SK-MEL-5 (cell line): ENCODE data around the gene WDFY2. TPM values are rescaled to one million over a fixed set of nuclear protein-coding genes. Genes with fewer than 3 reads are reported as not detected.

Experiments used
- DNase-seq: peaks from one replicate; pipeline ENCODE4 v3.0.0-alpha.2; 2016; ENCODE audit warnings: low read depth, low spot score
- in situ Hi-C: cut with HindIII; loops from 2 replicates; pipeline ENCODE4 v1.10.0; 2016; ENCODE audit warnings: low sequenced_read_pairs, high pct_unique_total_duplicates, low pct_unique_long_range_greater_than_20kb
- total RNA-seq: library from RNA; depleted of rRNA; stranded (reverse); fragments of >200 nt; shearing (Covaris generic); gene quantifications from 2 replicates; pipeline ENCODE4 v1.2.3, GENCODE V29; 2014

The WDFY2 gene
- total RNA-seq, 1 experiment from 2014 or later: 1.9 TPM

DNA sequence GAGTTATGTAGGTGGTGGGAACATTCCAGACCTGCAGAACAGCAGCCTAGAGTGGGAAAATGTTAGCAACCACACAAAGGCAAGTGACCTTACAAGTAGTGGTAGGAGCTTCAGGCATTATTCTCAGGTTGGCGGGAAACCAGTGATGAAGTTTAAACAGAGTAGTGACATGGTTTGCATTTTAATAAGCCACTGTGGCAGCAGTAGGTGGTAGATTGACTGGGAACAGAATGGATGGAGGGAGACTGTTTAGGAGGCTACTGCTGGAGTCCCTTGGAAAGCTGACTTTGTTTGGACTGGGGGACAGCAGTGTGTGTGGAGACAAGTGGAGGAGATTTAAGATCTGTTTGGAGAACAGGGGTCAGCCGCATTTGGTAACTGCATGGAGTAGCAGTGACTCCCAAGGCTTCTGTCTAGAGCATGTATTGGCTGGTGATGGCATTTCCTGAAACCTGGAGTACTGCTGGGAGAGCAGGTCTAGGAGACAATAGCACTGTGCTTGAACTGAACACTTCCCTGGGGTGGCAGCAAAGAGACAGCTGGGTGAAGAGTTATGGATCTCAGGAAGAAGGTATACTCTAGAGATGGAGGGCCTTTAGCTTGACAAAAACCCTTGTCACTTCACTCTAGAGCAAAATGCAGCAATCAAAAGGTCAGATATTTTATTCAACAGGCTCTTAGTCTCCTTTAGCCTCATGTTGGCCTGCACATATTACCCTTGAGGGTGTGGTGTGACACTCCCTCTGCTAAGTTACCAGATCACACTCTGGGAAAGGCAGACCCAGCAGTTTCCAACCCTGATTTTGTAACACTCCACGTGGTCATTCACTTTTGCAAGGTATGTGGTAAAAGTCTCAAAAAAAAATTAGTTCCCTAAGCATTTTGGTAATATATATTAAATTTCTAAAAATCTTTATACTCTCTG is 149.4 kb downstream of the WDFY2 start:
- DNase-seq: no peak
- in situ Hi-C loops: no loop called here

DNA sequence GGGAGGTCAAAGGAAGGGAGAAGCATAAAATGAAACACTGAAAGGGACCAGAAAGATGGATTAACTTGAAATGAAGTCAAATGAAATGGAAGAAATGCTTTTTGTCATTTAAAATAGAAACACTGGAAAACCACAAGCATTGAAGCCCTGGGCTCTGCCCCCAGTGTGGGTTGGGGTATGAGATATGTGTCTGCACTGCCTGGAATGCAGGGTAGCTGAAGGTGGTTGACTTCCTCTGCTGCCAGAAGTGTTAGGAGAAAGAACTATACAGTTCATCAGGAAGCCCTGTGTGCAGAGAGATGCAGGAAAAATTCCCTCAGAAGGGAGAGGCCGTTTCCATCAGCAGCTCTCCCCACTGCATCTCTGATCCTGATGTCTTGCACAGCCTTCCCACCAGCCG is 150.5 kb downstream of the WDFY2 start:
- in situ Hi-C loops: no loop called here
- no peak for DNase-seq

DNA sequence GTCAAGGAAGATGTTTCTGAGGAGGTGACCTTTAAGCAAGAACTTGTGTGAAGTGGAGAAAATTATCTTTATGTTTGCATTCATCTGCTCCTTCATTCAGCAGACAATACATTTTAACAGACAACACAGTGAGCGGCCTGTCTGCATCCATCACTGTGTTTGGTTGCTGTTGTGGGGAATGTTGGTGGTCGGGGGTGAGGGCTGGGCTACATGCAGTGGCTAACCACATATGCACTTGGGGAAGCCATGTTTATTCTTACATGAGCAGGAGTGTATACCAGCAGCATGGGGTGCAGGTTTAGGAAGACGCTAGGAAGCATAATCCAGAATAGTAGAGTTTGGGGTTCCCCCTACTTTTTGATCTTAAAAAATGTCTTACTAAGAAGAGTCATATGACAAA is 153.3 kb downstream of the WDFY2 start:
- no peak for DNase-seq
- in situ Hi-C loops: no loop called here

DNA sequence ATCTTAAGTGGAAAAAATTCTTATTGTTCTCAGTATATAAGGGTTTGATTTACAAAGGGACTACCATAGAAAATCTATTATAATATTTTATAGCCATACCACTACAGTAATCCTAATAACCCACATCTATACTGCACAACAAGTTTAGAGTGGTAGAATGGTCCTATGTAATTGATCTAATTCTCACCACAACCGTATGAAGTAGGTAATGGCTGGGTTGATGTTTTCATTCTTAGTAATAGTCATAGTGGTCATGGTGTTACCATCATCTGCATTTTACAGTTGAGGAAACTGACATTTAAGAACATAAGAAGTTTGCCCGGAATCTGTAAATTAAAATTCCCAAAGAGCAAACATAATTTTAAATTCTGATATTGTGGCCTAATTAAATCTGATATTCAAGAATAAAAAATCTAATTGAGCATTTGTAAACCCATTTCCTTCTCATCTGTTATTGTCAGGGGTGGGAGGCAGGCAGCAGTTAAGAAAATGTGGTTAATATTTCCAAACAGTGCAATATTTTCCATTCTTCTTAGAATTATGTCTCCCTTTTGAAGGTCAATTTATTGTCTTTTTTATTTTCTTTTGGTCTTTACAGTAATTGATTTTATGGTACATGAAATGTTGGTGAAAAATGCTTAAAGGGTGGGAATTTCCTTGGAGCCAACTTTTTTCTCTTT is 154.1 kb downstream of the WDFY2 start:
- no peak for DNase-seq
- in situ Hi-C loops: no loop called here

DNA sequence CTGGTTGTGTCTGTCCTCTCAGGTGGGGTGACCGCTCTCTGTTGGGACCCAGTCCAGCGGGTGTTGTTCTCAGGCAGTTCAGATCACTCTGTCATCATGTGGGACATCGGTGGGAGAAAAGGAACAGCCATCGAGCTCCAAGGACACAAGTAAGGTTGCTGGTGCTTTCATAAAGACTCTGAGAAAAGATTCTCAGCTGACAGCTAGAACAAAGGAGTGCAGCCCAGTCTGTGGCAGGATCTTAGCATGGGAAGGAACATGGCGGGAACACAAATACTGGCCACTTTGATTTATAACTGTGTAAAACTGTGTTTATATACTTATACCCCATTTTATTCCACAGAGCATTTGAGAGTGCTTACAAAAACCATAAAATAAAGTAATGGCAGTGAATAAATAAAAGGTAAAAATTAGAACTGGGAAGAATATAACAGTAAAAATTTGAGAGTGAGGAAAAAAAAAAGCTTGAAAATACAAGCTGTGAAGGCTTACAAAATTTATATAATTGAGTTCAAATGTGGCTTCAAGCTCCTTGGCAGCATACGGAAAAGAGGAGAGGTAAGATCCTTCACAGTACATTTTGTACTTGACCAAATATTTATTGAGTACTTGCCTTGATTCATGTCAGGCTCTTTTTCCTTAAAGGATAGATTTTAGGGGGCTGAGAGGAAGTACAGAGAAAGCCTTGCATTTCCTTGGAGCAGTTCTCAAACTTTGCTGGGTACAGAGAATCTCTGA is 154.9 kb downstream of the WDFY2 start:
- in situ Hi-C loops: no loop called here
- DNase-seq: no peak

DNA sequence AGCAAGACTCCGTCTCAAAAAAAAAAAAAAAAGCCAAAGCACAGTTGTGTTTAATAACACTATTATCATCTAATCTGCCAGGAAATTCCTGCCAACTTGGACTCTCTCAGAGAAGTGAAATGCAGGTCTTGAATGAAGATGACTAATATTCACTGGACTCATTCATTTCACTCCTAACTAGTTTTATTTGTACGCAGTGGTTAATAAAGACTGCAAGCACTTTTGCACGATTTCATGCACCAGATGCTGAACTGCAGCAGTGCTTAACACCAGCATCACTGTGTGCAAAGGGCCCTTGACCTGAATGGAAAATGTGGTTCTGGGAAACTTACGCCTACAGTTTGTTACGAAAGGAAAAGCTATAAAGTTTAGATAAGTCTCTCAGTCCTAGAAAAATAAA is 156.4 kb downstream of the WDFY2 start:
- in situ Hi-C loops: no loop called here
- DNase-seq: no peak

DNA sequence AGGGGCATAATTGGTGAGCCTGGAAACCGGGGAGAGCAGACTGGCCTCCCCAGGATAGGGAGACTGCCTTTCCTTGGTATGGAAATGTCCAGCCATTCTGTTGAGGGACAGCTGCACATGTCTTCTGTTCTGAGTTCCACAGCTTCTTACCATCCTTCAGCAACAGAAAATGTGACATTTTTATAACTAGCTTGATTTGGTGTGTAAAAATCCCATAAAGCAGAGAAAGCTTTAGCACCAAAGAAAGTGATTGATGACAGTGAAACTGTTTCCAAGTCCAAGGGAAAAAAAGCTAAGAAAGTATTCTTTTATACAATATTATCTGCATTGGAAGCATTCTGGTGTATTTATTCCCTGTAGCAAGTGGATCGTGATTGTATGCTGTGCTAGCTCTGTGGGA is 157.8 kb downstream of the WDFY2 start:
- in situ Hi-C loops: no loop called here

DNA sequence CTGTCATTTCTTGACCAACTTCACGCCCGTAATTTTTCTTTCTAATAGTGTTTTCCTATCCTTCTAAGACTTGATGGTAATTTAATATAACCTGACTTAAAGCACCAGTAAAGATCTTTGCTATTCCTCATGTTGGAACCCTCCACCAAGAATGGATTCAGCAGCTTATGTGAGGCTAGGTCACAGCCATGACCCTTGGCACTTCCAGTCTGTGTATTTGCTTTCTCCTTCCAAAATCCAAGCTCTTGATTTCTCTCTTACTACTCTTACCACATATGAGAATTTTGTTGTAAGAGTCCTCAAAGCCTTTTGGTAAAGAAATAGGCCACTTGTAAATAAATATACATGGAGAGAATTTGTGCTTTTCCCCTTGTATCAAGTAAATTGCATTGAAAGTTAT is 158.3 kb downstream of the WDFY2 start:
- no peak for DNase-seq
- in situ Hi-C loops: no loop called here

More for the DNA sequence above, 157.8 kb downstream of the WDFY2 start:
- no peak for DNase-seq

DNA sequence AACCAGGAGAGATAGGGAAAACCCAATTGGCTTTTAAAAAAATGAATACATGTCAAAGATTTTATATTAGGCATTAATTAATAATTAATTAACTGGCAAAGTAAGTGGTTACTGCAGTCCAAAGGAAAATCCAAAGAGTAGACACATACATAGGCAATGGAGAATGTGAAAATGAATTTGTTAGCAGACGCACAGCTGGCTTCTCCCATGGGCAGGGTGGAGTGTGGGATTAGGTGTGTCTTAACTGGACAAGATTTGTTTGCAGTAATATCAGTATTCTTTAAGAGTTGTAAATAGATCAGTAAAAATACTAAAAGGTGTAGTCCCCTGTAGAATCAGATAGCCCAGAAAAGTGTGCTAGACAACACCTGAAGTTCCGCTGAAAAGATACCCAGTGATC is 161.0 kb downstream of the WDFY2 start:
- no peak for DNase-seq

DNA sequence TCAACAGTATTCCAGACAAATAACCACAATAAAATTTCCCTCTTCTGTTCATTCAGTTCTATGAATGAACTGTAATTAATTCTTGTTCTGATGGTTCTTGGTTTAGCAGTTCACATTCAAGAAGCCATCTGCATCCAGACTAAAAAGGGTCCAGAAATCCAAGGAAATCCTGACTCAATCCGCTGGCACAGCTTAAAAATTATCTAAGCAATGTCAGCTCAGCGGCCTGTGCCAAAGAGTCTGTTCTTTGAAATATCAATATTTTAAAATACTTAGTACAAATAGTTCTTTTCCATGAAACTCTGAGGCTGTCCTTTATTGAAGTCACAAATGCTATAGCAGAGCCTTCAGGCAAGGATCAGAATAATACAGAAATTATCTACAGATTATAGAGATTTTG is 162.5 kb downstream of the WDFY2 start:
- DNase-seq: no peak
- in situ Hi-C loops: no loop called here

More for the DNA sequence above, 161.0 kb downstream of the WDFY2 start:
- in situ Hi-C loops: no loop called here

DNA sequence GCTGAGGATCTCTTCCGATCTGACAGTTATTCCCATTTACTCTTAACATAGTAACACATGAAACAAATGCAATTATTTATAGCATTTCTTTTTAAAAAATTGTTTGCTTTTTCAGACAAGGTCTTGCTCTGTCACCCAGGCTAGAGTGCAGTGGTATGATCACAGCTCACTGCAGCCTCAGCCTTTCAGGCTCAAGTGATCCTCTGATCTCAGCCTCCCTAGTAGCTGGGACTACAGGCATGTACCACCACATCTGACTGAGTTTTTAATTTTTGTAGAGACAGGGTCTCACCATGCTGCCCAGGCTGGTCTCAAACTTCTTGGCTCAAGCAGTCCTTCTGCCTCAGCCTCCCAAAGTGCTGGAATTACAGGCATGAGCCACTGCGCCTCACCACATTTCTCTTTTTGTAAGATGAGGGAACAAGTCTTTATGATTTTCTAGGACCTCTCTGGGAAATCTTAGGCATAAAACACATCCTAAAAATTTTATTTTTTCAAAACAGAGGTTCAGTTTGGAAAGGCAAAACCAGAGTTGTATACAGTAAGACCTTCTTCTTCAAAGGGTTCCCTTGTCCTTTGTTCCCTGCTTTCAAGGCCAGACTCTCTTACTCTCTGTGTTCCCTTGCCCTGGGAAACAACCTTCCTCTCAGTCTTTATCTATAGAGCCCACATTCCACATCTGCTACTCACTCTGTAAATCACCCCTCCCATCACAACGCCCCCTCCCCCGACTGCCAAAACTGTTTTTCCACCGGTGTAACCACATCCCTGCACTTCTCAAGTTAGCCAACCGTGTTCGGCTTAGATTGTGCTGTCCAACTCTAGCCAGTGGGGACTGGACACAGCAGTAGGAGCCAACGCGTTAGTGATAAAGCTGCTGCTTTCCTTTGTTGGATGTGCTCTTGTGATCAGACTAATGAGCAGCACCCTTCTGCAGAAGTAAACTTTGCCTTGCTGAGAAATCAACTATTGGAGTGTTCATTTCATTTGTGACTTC is 163.5 kb downstream of the WDFY2 start:
- in situ Hi-C loops: no loop called here
- DNase-seq: no peak

DNA sequence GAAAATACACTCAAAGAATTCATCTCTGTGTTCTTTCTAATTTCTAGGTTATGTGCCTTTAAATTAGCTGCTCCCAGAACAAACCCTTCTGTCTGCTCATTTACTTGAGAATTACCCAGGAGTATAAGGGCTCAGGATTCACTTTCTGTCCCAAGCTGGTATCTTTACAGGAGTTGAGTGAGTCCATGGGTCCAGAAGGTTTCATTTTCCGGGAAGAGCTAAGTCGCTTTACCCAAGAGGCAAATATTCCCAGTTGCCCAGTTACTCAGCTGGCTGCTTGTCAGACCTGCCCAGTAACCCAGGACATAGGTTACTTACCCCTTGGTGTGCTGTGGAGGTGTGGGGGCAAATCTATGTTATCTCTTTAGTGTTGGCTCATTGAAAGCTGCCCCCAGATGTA is 172.4 kb downstream of the WDFY2 start:
- in situ Hi-C loops: no loop called here
- no peak for DNase-seq

DNA sequence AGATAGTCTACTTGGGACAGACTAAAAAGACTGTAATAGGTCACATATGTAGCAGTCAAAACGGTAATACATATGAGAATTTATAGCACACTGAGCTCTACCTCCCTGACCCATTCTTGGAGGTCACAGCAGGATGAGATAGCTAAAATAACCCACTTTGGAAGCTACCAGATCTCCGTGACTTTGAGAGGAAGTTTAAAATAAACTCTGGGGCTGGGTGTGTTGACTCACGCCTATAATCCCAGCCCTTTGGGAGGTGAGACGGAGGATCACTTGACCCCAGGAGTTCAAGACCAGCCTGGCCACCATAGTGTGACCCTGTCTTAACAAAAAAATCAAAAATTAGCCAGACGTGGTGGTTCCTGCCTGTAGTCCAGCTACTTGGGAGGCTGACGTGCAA is 174.4 kb downstream of the WDFY2 start:
- no peak for DNase-seq
- in situ Hi-C loops: no loop called here

DNA sequence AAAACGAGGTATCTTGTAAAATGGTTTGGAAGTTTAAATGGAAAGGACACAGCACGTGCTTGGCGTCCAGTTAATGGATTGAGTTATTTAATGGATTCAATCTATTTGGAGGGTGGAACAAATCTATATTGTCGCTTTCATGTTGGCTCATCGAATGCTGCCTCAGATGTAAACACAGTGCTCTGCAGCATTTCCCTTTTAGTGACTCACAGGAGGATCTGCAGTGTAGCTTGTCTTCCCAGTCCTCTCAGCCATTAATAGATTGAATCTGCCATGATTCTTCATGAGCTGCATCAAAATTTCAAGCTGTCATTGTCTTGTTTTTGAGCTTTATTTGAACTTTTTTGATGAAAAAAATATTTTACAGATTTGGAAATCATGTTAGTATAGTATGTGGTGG is 175.0 kb downstream of the WDFY2 start:
- in situ Hi-C loops: no loop called here
- DNase-seq: no peak

DNA sequence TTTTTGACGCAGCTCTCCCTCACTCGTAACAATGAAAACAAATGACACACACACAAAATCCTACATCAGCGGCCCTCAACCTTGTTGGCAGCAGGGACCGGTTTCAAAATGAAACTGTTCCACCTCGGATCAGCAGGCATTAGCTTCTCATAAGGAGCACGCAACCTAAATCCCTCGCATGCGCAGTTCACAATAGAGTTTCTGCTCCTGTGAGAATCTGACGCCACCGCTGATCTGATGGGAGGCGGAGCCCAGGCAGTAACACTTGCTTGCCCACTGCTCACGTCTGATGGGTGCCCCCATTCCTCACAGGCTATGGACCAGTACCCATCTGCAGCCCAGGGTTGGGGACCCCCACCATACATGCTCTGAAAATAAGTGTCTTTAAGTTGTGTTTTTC is 176.3 kb downstream of the WDFY2 start:
- in situ Hi-C loops: no loop called here
- DNase-seq: no peak

DNA sequence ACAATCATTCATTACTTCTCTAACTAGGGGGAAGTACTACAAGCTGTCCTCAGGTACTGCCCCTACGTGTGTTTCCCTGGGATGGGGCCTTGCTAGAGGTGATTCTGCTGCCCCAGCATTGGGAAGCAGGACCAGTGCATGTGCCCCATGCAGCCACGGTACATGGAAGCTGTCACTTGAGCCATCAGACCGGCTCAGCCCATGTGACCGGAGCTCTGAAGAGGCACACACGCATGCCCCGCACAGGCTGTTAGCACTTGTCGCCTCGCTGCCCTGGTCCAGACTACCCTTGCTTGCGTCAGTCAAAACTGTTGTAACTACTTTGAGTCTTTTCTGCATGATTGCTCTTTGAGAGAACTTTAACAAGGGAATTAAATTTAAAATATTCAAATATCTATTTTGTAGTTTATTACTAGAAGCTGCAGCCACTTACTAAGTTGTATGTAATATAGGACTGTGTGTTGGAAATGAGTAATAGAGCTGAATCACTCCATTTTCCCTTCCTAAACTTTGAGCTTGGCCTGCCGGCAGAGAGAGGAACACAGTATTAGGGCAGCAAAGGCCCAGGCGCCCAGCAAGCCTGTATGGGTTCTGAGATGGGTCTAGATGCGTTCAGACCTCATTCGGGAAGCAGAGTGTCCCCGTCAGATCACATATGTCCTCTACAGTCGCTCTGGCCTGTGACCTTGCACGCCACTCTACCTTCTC is 177.5 kb downstream of the WDFY2 start:
- in situ Hi-C loops: no loop called here
- DNase-seq: no peak

DNA sequence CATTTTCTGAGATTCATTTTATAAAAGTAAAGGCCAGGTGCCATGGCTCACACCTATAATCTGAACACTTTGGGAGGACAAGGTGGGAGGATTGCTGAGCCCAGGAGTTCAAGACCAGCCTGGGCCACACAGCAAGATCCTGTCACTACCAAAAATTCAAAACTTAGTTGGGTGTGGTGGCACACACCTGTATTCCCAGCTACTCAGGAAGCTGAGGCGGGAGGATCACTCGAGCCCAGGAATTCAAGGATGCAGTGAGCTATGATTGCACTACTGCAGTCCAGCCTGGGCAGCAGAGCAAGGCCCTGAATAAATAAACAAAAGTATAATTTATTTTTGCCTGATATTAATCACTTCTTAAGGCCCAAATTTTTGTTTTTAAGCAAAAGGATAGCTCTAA is 179.2 kb downstream of the WDFY2 start:
- no peak for DNase-seq
- in situ Hi-C loops: no loop called here
